ENCODE data around the gene OPCML. TPM values are rescaled to one million over a fixed set of nuclear protein-coding genes. Genes with fewer than 3 reads are reported as not detected.

The OPCML gene
- total RNA-seq, 4 donors from 2014 or later, result 0.33 TPM; not detected in 3

GRCh38 chr11:133408402-133408801, 123.9 kb downstream of the OPCML start:
- no peaks in the 10 kb centered on the region for H3K27me3 ChIP-seq
- no peak overlapping the region for H3K27ac ChIP-seq
- intact Hi-C loops (cut with DNase I), result no loop called here
- DNase-seq, result no peak
- WGBS, 2 donors, result 82 to 97% methylated on average over 3 of the region's 3 CpGs
- TF ChIP-seq CTCF (IDR thresholded peaks at IDR 0.05) (no peak), POLR2A (IDR thresholded peaks at IDR 0.05) (no peak)
- H3K4me1 ChIP-seq, result no peaks in the 10 kb centered on the region
- H3K36me3 ChIP-seq, result no peaks in the 10 kb centered on the region
- no peaks in the 10 kb centered on the region for H3K9me3 ChIP-seq
- no peak overlapping the region for H3K4me3 ChIP-seq (replicated peaks in 1 of 3)

GRCh38 chr11:133406489-133406888, 125.8 kb downstream of the OPCML start:
- no peak for DNase-seq
- Histone ChIP-seq H3K4me1 (no peaks in the 10 kb centered on the region), H3K27ac (no peak overlapping the region), H3K36me3 (no peaks in the 10 kb centered on the region), H3K27me3 (no peaks in the 10 kb centered on the region), H3K4me3 (replicated peaks in 1 of 3) (no peak overlapping the region), H3K9me3 (no peaks in the 10 kb centered on the region)
- TF ChIP-seq CTCF (IDR thresholded peaks at IDR 0.05) (no peak), POLR2A (IDR thresholded peaks at IDR 0.05) (no peak)
- WGBS, 2 donors, result 68 to 80% methylated on average over 4 of the region's 4 CpGs
- intact Hi-C loops (cut with DNase I), result no loop called here

- Histone ChIP-seq H3K9me3 (no peaks in the 10 kb centered on the region), H3K27ac (no peak overlapping the region), H3K4me1 (no peaks in the 10 kb centered on the region), H3K4me3 (replicated peaks in 1 of 3) (no peak overlapping the region), H3K36me3 (no peaks in the 10 kb centered on the region), H3K27me3 (no peaks in the 10 kb centered on the region)
- no peak for DNase-seq
- intact Hi-C loops (cut with DNase I), result no loop called here
- no peak for TF ChIP-seq POLR2A (IDR thresholded peaks at IDR 0.05)
- TF ChIP-seq CTCF (IDR thresholded peaks at IDR 0.05), result no peak
- WGBS, 2 donors, result 94% methylated on average over 6 of the region's 6 CpGs
Measured at GRCh38 chr11:133403900-133404299, 128.4 kb downstream of the OPCML start.

- WGBS, 2 donors, result 86 to 96% methylated on average over 4 of the region's 4 CpGs
- H3K4me3 ChIP-seq (replicated peaks in 1 of 3), result no peak overlapping the region
- no peaks in the 10 kb centered on the region for H3K9me3 ChIP-seq
- intact Hi-C loops (cut with DNase I), result no loop called here
- no peaks in the 10 kb centered on the region for H3K4me1 ChIP-seq
- no peak for DNase-seq
- H3K27ac ChIP-seq, result no peak overlapping the region
- no peak for TF ChIP-seq POLR2A (IDR thresholded peaks at IDR 0.05)
- no peak for TF ChIP-seq CTCF (IDR thresholded peaks at IDR 0.05)
- no peaks in the 10 kb centered on the region for H3K27me3 ChIP-seq
- no peaks in the 10 kb centered on the region for H3K36me3 ChIP-seq
Measured at GRCh38 chr11:133402551-133402950, 129.8 kb downstream of the OPCML start.

- WGBS, 2 donors, result 70 to 71% methylated on average over 7 of the region's 7 CpGs
- Histone ChIP-seq H3K36me3 (no peaks in the 10 kb centered on the region), H3K4me3 (replicated peaks in 1 of 3) (no peak overlapping the region), H3K9me3 (no peaks in the 10 kb centered on the region), H3K27ac (no peak overlapping the region), H3K27me3 (no peaks in the 10 kb centered on the region), H3K4me1 (no peaks in the 10 kb centered on the region)
- intact Hi-C loops (cut with DNase I), result no loop called here
- no peak for TF ChIP-seq POLR2A (IDR thresholded peaks at IDR 0.05)
- TF ChIP-seq CTCF (IDR thresholded peaks at IDR 0.05), result no peak
- no peak for DNase-seq
Measured at GRCh38 chr11:133399855-133400625, 132.3 kb downstream of the OPCML start.
